Karpas-422 (cell line): Measurements from ENCODE around the gene PRAMEF8. TPM values are rescaled to one million over a fixed set of nuclear protein-coding genes. Genes with fewer than 3 reads are reported as not detected.
"Not testable (repeated sequence)": the region's sequence is repeated elsewhere in the genome, so short reads cannot be mapped to it uniquely, and the experiment has no call there.

Source experiments
- DNase-seq: peaks from one replicate; pipeline ENCODE4 v3.0.0-alpha.2; 2015
- H2AFZ ChIP-seq: fragments of 200-600 bp; sonication (generic); 2 replicates; pipeline ENCODE4 v1.6.1; 2014; ENCODE audit warnings: antibody characterized with exemption, low read length, mixed read lengths
- H3K27ac ChIP-seq: fragments of 200-600 bp; sonication (generic); 2 replicates; pipeline ENCODE4 v1.5.1; 2014; ENCODE audit warnings: mild to moderate bottlenecking, low read length, moderate library complexity
- H3K27me3 ChIP-seq: fragments of 200-600 bp; sonication (generic); 2 replicates; pipeline ENCODE4 v1.6.1; 2014; ENCODE audit warnings: low read length, mixed read lengths
- H3K36me3 ChIP-seq: fragments of 200-600 bp; sonication (generic); 2 replicates; pipeline ENCODE4 v1.6.1; 2014; ENCODE audit warnings: low read length, mixed read lengths; ENCODE audit not compliant: insufficient read depth
- H3K4me1 ChIP-seq: fragments of 200-600 bp; sonication (generic); 2 replicates; pipeline ENCODE4 v1.6.1; 2014; ENCODE audit warnings: mild to moderate bottlenecking, low read length, mixed read lengths
- H3K4me2 ChIP-seq: fragments of 200-600 bp; sonication (generic); 2 replicates; pipeline ENCODE4 v1.6.1; 2014; ENCODE audit warnings: low read length, low read depth, mild to moderate bottlenecking; ENCODE audit not compliant: poor library complexity, severe bottlenecking
- H3K4me3 ChIP-seq: fragments of 200-600 bp; sonication (generic); 2 replicates; pipeline ENCODE4 v1.5.1; 2014; ENCODE audit warnings: mild to moderate bottlenecking, antibody characterized with exemption, low read length, mixed read lengths
- H3K79me2 ChIP-seq: fragments of 200-600 bp; sonication (generic); 2 replicates; pipeline ENCODE4 v1.6.1; 2014; ENCODE audit warnings: mild to moderate bottlenecking, low read length, mixed read lengths
- H3K9ac ChIP-seq: fragments of 200-600 bp; sonication (generic); 2 replicates; pipeline ENCODE4 v1.6.0; 2014; ENCODE audit warnings: low read length
- H3K9me2 ChIP-seq: fragments of 200-600 bp; sonication (generic), shearing (Covaris generic); replicated peaks from 2 replicates; pipeline ENCODE4 v1.6.0; 2014; ENCODE audit warnings: mild to moderate bottlenecking, low read length, moderate library complexity; ENCODE audit not compliant: insufficient read depth
- H3K9me3 ChIP-seq: fragments of 300-700, 200-600 bp; sonication (generic); 2 replicates; pipeline ENCODE4 v1.6.1; 2014; ENCODE audit warnings: low read length, mixed read lengths
- H4K20me1 ChIP-seq: fragments of 200-600 bp; sonication (generic); 2 replicates; pipeline ENCODE4 v1.6.1; 2014; ENCODE audit warnings: mild to moderate bottlenecking, antibody characterized with exemption, low read length, low read depth; ENCODE audit not compliant: insufficient read depth
- small RNA-seq: library from RNA; depleted of rRNA; stranded (forward); fragments of <200 nt; gene quantifications from one replicate; pipeline ENCODE3, GENCODE V24; 2014
- total RNA-seq: library from RNA; depleted of rRNA; stranded (reverse); fragments of >200 nt; shearing (Covaris generic); gene quantifications from 2 replicates; pipeline ENCODE4 v1.2.3, GENCODE V29; 2014; ENCODE audit warnings: low replicate concordance; rRNA removed

PRAMEF8 gene
- total RNA-seq, 1 experiment from 2014 or later = not detected

DNA sequence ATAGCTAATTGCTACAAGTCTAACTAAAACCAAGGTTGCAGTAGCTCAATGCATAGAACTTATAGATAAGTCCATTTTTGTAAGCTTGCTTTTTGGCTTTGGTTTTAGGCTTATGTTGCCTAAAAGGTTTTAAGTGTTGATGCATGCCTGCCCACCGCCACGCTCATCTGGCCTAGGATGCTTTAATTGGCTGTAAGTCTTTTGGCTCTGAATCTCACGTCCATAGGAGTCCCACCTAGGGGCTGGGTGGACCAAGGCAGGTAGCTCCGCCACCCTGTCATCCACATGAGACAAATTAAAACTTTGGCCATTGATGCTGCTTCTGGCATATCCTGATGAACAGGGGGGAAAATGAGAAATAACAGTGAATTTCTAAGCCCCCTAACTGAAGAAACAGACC is 47.4 kb downstream of the PRAMEF8 start:
- H3K4me3 ChIP-seq, H3K4me1 ChIP-seq, H4K20me1 ChIP-seq, H3K4me2 ChIP-seq, H3K27ac ChIP-seq, H3K27me3 ChIP-seq, H3K36me3 ChIP-seq, H3K9ac ChIP-seq, H2AFZ ChIP-seq, H3K9me2 ChIP-seq, H3K79me2 ChIP-seq, H3K9me3 ChIP-seq: not testable (repeated sequence)
- DNase-seq = peak; percentile 33

DNA sequence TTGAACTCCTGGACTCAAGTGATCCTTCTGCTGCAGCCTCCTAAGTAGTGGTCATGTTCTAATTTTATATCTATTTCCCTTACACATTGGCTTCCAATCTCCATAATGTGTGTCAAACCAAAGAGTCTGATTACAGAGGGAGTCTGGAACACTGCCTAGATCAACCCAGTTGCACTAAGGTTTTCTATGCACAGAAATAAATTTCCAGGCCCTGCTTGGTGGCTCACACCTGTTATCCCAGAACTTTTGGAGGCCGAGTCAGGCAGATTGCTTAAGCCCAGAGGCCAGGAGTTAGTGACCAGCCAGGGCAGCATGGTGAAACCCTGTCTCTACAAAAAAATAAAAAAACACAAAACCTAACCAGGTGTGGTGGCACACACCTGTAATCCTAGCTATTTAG is 50.9 kb downstream of the PRAMEF8 start:
- DNase-seq, H3K4me1 ChIP-seq, H3K9ac ChIP-seq: not testable (repeated sequence)

DNA sequence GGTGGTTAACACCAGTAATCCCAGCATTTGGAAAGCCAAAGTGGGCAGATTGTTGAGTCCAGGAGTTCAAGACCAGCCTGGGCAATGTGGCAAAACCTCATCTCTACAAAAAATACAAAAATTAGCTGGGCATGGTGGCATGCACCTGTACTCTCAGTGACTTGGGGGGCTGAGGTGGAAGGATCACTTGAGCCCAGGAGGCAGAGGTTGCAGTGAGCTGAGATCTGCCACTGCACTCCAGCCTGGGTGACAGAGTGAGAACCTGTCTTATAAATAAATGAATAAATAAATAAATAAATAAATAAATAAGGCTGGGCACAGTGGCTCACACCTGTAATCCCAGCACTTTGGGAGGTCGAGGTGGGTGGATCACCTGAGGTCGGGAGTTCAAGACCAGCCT is 52.9 kb downstream of the PRAMEF8 start:
- H3K4me2 ChIP-seq, H3K27ac ChIP-seq, H3K4me3 ChIP-seq, H3K9me2 ChIP-seq, H3K27me3 ChIP-seq, H3K9me3 ChIP-seq, H2AFZ ChIP-seq, H3K79me2 ChIP-seq, DNase-seq, H3K36me3 ChIP-seq, H3K4me1 ChIP-seq, H4K20me1 ChIP-seq, H3K9ac ChIP-seq: not testable (repeated sequence)

More for the DNA sequence above, 50.9 kb downstream of the PRAMEF8 start:
- H3K4me3 ChIP-seq, H3K36me3 ChIP-seq, H4K20me1 ChIP-seq, H3K27me3 ChIP-seq, H3K27ac ChIP-seq, H3K4me2 ChIP-seq, H3K79me2 ChIP-seq, H2AFZ ChIP-seq, H3K9me2 ChIP-seq, H3K9me3 ChIP-seq: not testable (repeated sequence)

Small RNAs within 50 kb of the gene (small RNA-seq; reads per million reads assigned to genes)
- gene RNU6-771P = not detected

Other genes starting within 250 kb of the PRAMEF8 start
- not detected in 2 replicates for gene PRAMEF27, start 228.6 kb downstream of the PRAMEF8 start, total RNA-seq
- gene HNRNPCL3, start 224.4 kb downstream of the PRAMEF8 start, total RNA-seq = not detected in 2 replicates
- gene PRAMEF25, start 214.4 kb downstream of the PRAMEF8 start, total RNA-seq = not detected in 2 replicates
- gene HNRNPCL2, start 168.3 kb downstream of the PRAMEF8 start, total RNA-seq = not detected in 2 replicates
- not detected in 2 replicates for gene PRAMEF26, start 129.1 kb downstream of the PRAMEF8 start, total RNA-seq
- not detected in 2 replicates for gene HNRNPCL4, start 119.5 kb downstream of the PRAMEF8 start, total RNA-seq
- not detected in 2 replicates for gene PRAMEF9, start 113.3 kb downstream of the PRAMEF8 start, total RNA-seq
- gene PRAMEF13, start 83.7 kb downstream of the PRAMEF8 start, total RNA-seq = not detected in 2 replicates
- not detected in 2 replicates for gene PRAMEF18, start 59.0 kb downstream of the PRAMEF8 start, total RNA-seq
- gene PRAMEF5, start 30.9 kb downstream of the PRAMEF8 start, total RNA-seq = not detected in 2 replicates
- not detected in 2 replicates for gene PRAMEF33, start 18.4 kb upstream of the PRAMEF8 start, total RNA-seq
- gene PRAMEF15, start 30.4 kb upstream of the PRAMEF8 start, total RNA-seq = not detected in 2 replicates
- gene PRAMEF14, start 62.0 kb upstream of the PRAMEF8 start, total RNA-seq = not detected in 2 replicates
- not detected in 2 replicates for gene PRAMEF19, start 86.8 kb upstream of the PRAMEF8 start, total RNA-seq
- not detected in 2 replicates for gene PRAMEF17, start 104.5 kb upstream of the PRAMEF8 start, total RNA-seq
- gene PRAMEF20, start 125.3 kb upstream of the PRAMEF8 start, total RNA-seq = not detected in 2 replicates
- gene LRRC38, start 228.9 kb upstream of the PRAMEF8 start, total RNA-seq = not detected in 2 replicates